K562 (cell line): Measurements from ENCODE around the gene ARHGDIB. TPM values are rescaled to one million over a fixed set of nuclear protein-coding genes. Genes with fewer than 3 reads are reported as not detected.

Experiments
- ATAC-seq: fragments of 200-7000 bp; cut with Tn5 transposase; 3 replicates; pipeline ENCODE4 v1.9.1; 2020; ENCODE audit warnings: moderate library complexity
- BruUV-seq: library from RNA; stranded (reverse); fragments of 400-500 nt; replicated peaks from 2 replicates; lab custom pipeline; 2021; lab: Mats Ljungman, UMichigan
- CTCF ChIA-PET: fragments of 300-600 bp; formaldehyde crosslinking; extraction: SDS; loops from one replicate; lab custom pipeline; 2021; ENCODE audit warnings: low intra/inter-chr PET ratio; lab: Yijun Ruan, JAX
- POLR2A ChIA-PET: fragments of 300-600, 350-650 bp; sonication (Branson Sonifier 250); formaldehyde crosslinking; extraction: SDS; loops from one replicate; lab custom pipeline; 2021; ENCODE audit warnings: antibody characterized with exemption, inconsistent platforms; lab: Yijun Ruan, JAX
- DNase-seq, 4 experiments: peaks; one replicate each; pipeline versions ENCODE4 v3.0.0 to v3.0.0-alpha.2; 2011 to 2018; ENCODE audit warnings: low spot score in 3 of 4, mixed read lengths in 3 of 4; ENCODE audit errors: extremely low read depth in 1 of 4
- FAIRE-seq: peaks from 2 replicates; lab custom pipeline; 2011; peaks lifted over from hg19 to GRCh38; lab: Jason Lieb, UNC
- H2AFZ ChIP-seq: 2 replicates; pipeline ENCODE4 v1.6.0; 2011; ENCODE audit warnings: low read depth, low read length, control low read depth, inconsistent platforms
- H3K27ac ChIP-seq: fragments of 200-600 bp; 3 replicates; pipeline ENCODE4 v1.8.0; 2011; ENCODE audit warnings: low read depth, mild to moderate bottlenecking, control low read depth, inconsistent platforms, low read length, moderate library complexity, mixed read lengths; ENCODE audit errors: extremely low read depth
- H3K27me3 ChIP-seq, 2 experiments: fragments of 300-600 bp in 1 of 2; 2 replicates in 1 of 2; 3 replicates in 1 of 2; pipeline versions ENCODE4 v1.6.0 to v1.8.0; 2011; ENCODE audit warnings: inconsistent platforms in 2 of 2, low read length in 2 of 2, mild to moderate bottlenecking in 1 of 2, mixed read lengths in 1 of 2, moderate library complexity in 1 of 2; ENCODE audit not compliant: control insufficient read depth in 2 of 2, insufficient read depth in 2 of 2
- H3K36me3 ChIP-seq: fragments of 300-600 bp; 3 replicates; pipeline ENCODE4 v1.8.0; 2011; ENCODE audit warnings: mild to moderate bottlenecking, low read length, inconsistent platforms; ENCODE audit not compliant: control insufficient read depth, insufficient read depth
- H3K4me1 ChIP-seq, 2 experiments: fragments of 200-600 bp in 1 of 2; replicated peaks in 1 of 2; 2 replicates in 1 of 2; 3 replicates in 1 of 2; pipeline versions ENCODE4 v1.5.1 to v1.8.0; 2011; ENCODE audit warnings: inconsistent platforms in 2 of 2, low read length in 2 of 2, mild to moderate bottlenecking in 1 of 2, mixed read lengths in 1 of 2, moderate library complexity in 1 of 2; ENCODE audit not compliant: control insufficient read depth in 2 of 2, insufficient read depth in 2 of 2
- H3K4me2 ChIP-seq: 2 replicates; pipeline ENCODE4 v1.6.1; 2011; ENCODE audit warnings: low read length, control low read depth, inconsistent platforms, mixed read lengths; ENCODE audit not compliant: insufficient read depth
- H3K4me3 ChIP-seq: fragments of 200-600 bp; sonication (generic), shearing (Covaris generic); 2 replicates; pipeline ENCODE4 v1.5.1; 2016; ENCODE audit warnings: control low read depth, inconsistent platforms
- H3K79me2 ChIP-seq: fragments of 200-600 bp; 3 replicates; pipeline ENCODE4 v1.8.0; 2011; ENCODE audit warnings: low read length, inconsistent platforms; ENCODE audit not compliant: control insufficient read depth, insufficient read depth
- H3K9ac ChIP-seq, 2 experiments: 2 replicates each; pipeline versions ENCODE4 v1.6.0 to v1.6.1; 2011; ENCODE audit warnings: low read depth in 2 of 2, low read length in 2 of 2, control low read depth in 1 of 2, inconsistent platforms in 1 of 2, mild to moderate bottlenecking in 1 of 2, mixed read lengths in 1 of 2; ENCODE audit not compliant: insufficient read depth in 1 of 2
- H3K9me1 ChIP-seq: one replicate; pipeline ENCODE4 v1.6.0; 2011; ENCODE audit warnings: inconsistent platforms, mild to moderate bottlenecking, low read length, moderate library complexity; ENCODE audit not compliant: control insufficient read depth, insufficient read depth
- H3K9me3 ChIP-seq: replicated peaks from 2 replicates; pipeline ENCODE4 v1.5.1; 2011; ENCODE audit warnings: low read depth, low read length, inconsistent platforms; ENCODE audit not compliant: control insufficient read depth, insufficient read depth
- H4K20me1 ChIP-seq: replicated peaks from 2 replicates; pipeline ENCODE4 v1.6.1; 2011; ENCODE audit warnings: low read length, inconsistent platforms, mixed read lengths; ENCODE audit not compliant: control insufficient read depth, insufficient read depth
- CSDE1 ChIP-seq, 2 experiments: fragments of 450-650 bp; IDR thresholded peaks; 2 replicates each; pipeline ENCODE4 v1.6.1; 2016; ENCODE audit warnings: mild to moderate bottlenecking in 1 of 2
- HNRNPLL ChIP-seq: fragments of 200-400 bp; formaldehyde crosslinking; IDR thresholded peaks from 2 replicates; pipeline ENCODE4 v1.6.1; 2017; ENCODE audit warnings: low read length, low read depth, mild to moderate bottlenecking; ENCODE audit not compliant: poor library complexity, severe bottlenecking
- NCOA2 ChIP-seq, 2 experiments: fragments of 450-650 bp; IDR thresholded peaks; 2 replicates each; pipeline ENCODE4 v1.6.1; 2018; ENCODE audit warnings: mild to moderate bottlenecking in 2 of 2, moderate library complexity in 1 of 2; ENCODE audit not compliant: partially characterized antibody in 2 of 2
- PML ChIP-seq: IDR thresholded peaks from 2 replicates; pipeline ENCODE4 v1.6.1; 2012; ENCODE audit warnings: low read length, inconsistent platforms
- TRIM25 ChIP-seq: fragments of 450-650 bp; IDR thresholded peaks from 2 replicates; pipeline ENCODE4 v1.7.0; 2016; ENCODE audit warnings: borderline replicate concordance
- YY1 ChIP-seq, 3 experiments: IDR thresholded peaks; 2 replicates each; pipeline ENCODE4 v1.6.1; 2011; ENCODE audit warnings: low read length in 2 of 3, mild to moderate bottlenecking in 2 of 3, moderate library complexity in 2 of 3, borderline replicate concordance in 1 of 3, control low read depth in 1 of 3, low read depth in 1 of 3; ENCODE audit not compliant: insufficient read depth in 3 of 3, insufficient replicate concordance in 2 of 3, control insufficient read depth in 1 of 3, insufficient read length in 1 of 3; ENCODE audit errors: extremely low read depth in 1 of 3
- ZNF41 ChIP-seq: fragments of 250-450 bp; sonication (Bioruptor Pico); conservative IDR thresholded peaks from 2 replicates; pipeline ENCODE4 v1.4.0; 2020; ENCODE audit warnings: mild to moderate bottlenecking
- ZNF785 ChIP-seq: fragments of 250-450 bp; sonication (Bioruptor Pico); IDR thresholded peaks from 2 replicates; pipeline ENCODE4 v1.4.0; 2020; ENCODE audit warnings: mild to moderate bottlenecking
- WGBS: fragments of 100-300 bp; shearing (Covaris generic); methylation state at CpG from one replicate; pipeline ENCODE4 v1.1.6; 2016; ENCODE audit warnings: low coverage, mixed read lengths; ENCODE audit not compliant: insufficient coverage; ENCODE audit errors: missing lambda C conversion rate; 5-methylcytosine and 5-hydroxymethylcytosine counted together
- in situ Hi-C: fragments of 300-500 bp; cut with MboI; formaldehyde crosslinking; loops from 4 replicates; pipeline ENCODE4 v1.15.0; 2018; ENCODE audit warnings: inconsistent platforms, mixed read lengths
- intact Hi-C: fragments of 100-400 bp; cut with micrococcal nuclease; formaldehyde crosslinking; loops from 2 replicates; pipeline ENCODE4 v1.14.2; 2022
- polyA plus RNA-seq, 8 experiments: library from polyadenylated mRNA; depleted of rRNA in 4 of 8; stranded (reverse) in 5 of 8; unstranded in 3 of 8; fragments of >200 nt; fragmentation: Nextera tagmentation in 2 of 8; fragmentation: Illumina TruSeq in 1 of 8; extraction: Ambion mirVana in 2 of 8; extraction: Trizol in 1 of 8; gene quantifications; 2 replicates each; pipeline versions ENCODE4 v1.2.1 to v1.2.3, GENCODE V29; 2011 to 2014; ENCODE audit warnings: inconsistent platforms in 1 of 8, missing spikeins in 1 of 8
- total RNA-seq, 7 experiments: library from RNA; depleted of rRNA in 6 of 7; stranded (reverse); fragments of >200 nt in 6 of 7; fragmentation: Illumina TruSeq in 2 of 7; extraction: Trizol in 2 of 7; gene quantifications; 2 replicates each; pipeline versions ENCODE4 v1.2.1 to v1.2.3, GENCODE V29; 2011 to 2021; ENCODE audit warnings: low replicate concordance in 1 of 7
- TF ChIP-seq, protein P1 (sequence below): fragments of 450-650 bp; IDR thresholded peaks from 2 replicates; pipeline ENCODE4 v1.6.1; 2016

Gene ARHGDIB
- total and polyA plus RNA-seq, 9 of the 15 experiments (the other 6 are each of a cell fraction or from before 2014, with no cell fraction given), result 9.5 to 204 (median 116) TPM

DNA sequence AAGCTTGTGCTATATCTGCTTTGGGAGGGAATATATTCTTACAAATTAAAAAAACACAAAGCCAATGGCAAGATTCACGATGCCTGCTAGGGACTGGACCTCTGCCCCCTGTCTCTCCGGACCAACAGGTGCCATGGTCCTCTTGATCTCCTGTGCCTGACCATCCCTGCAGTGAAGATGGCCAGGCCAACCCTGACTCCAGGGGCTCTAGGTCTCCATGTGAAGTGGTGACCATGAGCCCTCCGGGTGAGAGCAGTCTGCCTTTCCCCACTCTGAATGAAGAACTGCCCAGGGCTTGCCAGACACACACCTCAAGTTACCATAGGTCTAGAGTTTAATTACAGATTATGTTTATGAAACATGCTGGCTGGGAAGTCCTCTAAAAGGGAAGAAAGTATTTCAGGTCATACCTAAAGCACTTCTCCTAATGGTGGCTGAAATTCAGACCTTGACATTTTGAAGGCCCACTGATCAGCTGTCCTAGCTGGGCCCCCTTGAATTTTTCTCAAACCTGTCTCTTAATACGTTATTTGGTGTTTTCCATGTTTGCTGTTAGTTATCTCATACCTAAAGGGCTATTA is 1.4 kb downstream of the ARHGDIB start:
- Histone ChIP-seq H3K27ac (no peak overlapping the region), H4K20me1 (no peaks in the 10 kb centered on the region)
- ChIA-PET CTCF (no interaction called here), POLR2A (no interaction called here)
- TF ChIP-seq YY1 (IDR thresholded peaks at IDR 0.05; ENCODE audit: borderline replicate concordance in 1 of 3, control insufficient read depth in 1 of 3, extremely low read depth in 1 of 3, insufficient read depth in 3 of 3, insufficient read length in 1 of 3, insufficient replicate concordance in 2 of 3, low read depth in 1 of 3, low read length in 2 of 3), result no peak
- TF ChIP-seq NCOA2 (IDR thresholded peaks at IDR 0.05; ENCODE audit: partially characterized antibody in 2 of 2), result no peak
- TF ChIP-seq TRIM25, result no peak
- TF ChIP-seq CSDE1 (IDR thresholded peaks at IDR 0.05), result no peak
- no peak for TF ChIP-seq ZNF41
- no peak for TF ChIP-seq PML
- no peak for TF ChIP-seq ZNF785 (CRISPR knock-in tag)
- TF ChIP-seq, protein P1, sequence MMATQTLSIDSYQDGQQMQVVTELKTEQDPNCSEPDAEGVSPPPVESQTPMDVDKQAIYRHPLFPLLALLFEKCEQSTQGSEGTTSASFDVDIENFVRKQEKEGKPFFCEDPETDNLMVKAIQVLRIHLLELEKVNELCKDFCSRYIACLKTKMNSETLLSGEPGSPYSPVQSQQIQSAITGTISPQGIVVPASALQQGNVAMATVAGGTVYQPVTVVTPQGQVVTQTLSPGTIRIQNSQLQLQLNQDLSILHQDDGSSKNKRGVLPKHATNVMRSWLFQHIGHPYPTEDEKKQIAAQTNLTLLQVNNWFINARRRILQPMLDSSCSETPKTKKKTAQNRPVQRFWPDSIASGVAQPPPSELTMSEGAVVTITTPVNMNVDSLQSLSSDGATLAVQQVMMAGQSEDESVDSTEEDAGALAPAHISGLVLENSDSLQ, result no peak
- no peak for TF ChIP-seq HNRNPLL
- TF ChIP-seq, all 486 proteins: peak for 0
- Histone ChIP-seq H3K4me3 (no peak overlapping the region), H2AFZ (no peak overlapping the region), H3K4me2 (peak overlapping the region; percentile 29; the same call in 1 of the 2 replicates), H3K9ac (peak overlapping the region in 1 of 2 experiments; percentile 45; a peak in 1 of 4 replicates), H3K79me2 (no peaks in the 10 kb centered on the region), H3K36me3 (no peaks in the 10 kb centered on the region), H3K27me3 (no peaks in the 10 kb centered on the region), H3K9me1 (no peaks in the 10 kb centered on the region), H3K9me3 (no peaks in the 10 kb centered on the region), H3K4me1 (no peaks in the 10 kb centered on the region; a peak in 2 of 5 replicates)
- BruUV-seq, result no TSS peak
- WGBS, result 33% methylated on average over 3 of the region's 4 CpGs
- no peak for DNase-seq
- no peak for ATAC-seq
- intact Hi-C loops (no loop called here), in situ Hi-C loops (loop anchor here (25.0 kb wide), 1 partner anchor 748 kb away; no protein-coding TSS in a partner anchor)
- FAIRE-seq, result no peak
